ENCODE results near the gene TDRD12.

DNA sequence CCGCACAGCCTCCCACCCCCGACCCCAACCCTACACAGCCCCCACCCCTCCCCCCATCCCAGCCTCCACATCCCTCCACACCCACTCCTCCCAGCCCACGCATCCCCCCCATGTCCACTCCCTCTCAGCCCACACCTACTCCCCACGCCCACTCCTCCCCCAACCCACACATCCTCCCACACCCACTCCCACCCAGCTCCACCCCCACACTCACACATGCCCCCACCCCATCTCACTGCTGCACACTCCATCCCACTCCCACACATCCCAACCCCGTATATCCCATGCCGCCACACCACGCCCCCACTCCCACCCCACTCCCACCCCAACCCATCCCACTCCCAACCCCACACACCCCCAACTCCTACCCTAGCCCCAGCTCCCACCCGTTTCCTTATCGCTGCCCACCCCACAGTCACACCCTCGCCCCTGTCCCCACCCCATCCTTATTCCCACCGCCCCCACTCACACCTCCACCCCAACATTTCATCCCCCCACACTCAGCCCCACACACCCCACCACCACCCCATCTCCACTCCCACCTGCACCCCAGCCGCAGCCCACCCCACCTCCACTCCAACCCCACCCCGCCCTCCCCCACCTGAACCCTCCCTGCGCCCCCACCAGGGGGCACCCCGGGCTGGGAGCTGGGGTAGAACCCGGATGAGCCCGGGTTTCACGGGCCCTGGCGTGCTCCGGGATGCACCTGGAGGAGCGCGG lies 809 bp downstream of the TDRD12 start:
- TF ChIP-seq CTCF (IDR thresholded peaks at IDR 0.05) (no peak), POLR2A (IDR thresholded peaks at IDR 0.05) (no peak)
